ENCODE measurements around the gene DSP. TPM values are rescaled to one million over a fixed set of nuclear protein-coding genes. Genes with fewer than 3 reads are reported as not detected.

DSP gene
- total RNA-seq, 4 donors from 2014 or later = 1.9 to 4.2 (median 2.5) TPM

GRCh38 chr6:7523922-7524321 lies 17.5 kb upstream of the DSP start:
- TF ChIP-seq, protein P1, sequence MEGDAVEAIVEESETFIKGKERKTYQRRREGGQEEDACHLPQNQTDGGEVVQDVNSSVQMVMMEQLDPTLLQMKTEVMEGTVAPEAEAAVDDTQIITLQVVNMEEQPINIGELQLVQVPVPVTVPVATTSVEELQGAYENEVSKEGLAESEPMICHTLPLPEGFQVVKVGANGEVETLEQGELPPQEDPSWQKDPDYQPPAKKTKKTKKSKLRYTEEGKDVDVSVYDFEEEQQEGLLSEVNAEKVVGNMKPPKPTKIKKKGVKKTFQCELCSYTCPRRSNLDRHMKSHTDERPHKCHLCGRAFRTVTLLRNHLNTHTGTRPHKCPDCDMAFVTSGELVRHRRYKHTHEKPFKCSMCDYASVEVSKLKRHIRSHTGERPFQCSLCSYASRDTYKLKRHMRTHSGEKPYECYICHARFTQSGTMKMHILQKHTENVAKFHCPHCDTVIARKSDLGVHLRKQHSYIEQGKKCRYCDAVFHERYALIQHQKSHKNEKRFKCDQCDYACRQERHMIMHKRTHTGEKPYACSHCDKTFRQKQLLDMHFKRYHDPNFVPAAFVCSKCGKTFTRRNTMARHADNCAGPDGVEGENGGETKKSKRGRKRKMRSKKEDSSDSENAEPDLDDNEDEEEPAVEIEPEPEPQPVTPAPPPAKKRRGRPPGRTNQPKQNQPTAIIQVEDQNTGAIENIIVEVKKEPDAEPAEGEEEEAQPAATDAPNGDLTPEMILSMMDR (IDR thresholded peaks at IDR 0.05; ENCODE audit: low read depth) = no peak

GRCh38 chr6:7526755-7527154 lies 14.7 kb upstream of the DSP start:
- TF ChIP-seq, protein P1 (IDR thresholded peaks at IDR 0.05; ENCODE audit: low read depth) = no peak

GRCh38 chr6:7528565-7528964 lies 12.9 kb upstream of the DSP start:
- TF ChIP-seq, protein P1 (IDR thresholded peaks at IDR 0.05; ENCODE audit: low read depth) = no peak

DNA sequence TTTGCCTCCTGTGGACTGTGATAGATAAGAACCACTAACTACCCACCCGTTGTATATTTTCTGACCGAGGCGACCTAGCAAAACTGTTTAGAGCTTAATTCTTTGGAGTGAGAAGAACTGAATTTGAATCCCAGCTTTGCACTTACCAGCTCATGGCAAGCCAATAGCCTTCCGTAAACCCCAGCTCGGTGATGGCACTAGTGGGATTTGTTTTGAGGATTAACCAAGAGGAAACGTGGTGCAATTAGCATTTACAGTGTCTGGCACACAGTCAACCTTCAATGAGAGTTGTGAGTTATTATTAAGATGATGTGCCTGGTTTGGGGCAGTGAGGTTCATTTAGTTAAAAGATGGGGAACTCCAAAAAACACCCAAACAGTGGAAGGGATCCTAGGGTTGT lies 12.3 kb upstream of the DSP start:
- TF ChIP-seq, protein P1 (IDR thresholded peaks at IDR 0.05; ENCODE audit: low read depth) = no peak

- TF ChIP-seq, protein P1 (IDR thresholded peaks at IDR 0.05; ENCODE audit: low read depth) = no peak
Measured at GRCh38 chr6:7532232-7532631, 9.2 kb upstream of the DSP start.

- TF ChIP-seq, protein P1 (IDR thresholded peaks at IDR 0.05; ENCODE audit: low read depth) = no peak
Measured at GRCh38 chr6:7532821-7533220, 8.7 kb upstream of the DSP start.

- TF ChIP-seq, protein P1 (IDR thresholded peaks at IDR 0.05; ENCODE audit: low read depth) = no peak
Measured at GRCh38 chr6:7534192-7534591, 7.3 kb upstream of the DSP start.

Data from subcutaneous adipose tissue (tissue), 4 donors.